AG09309 (cell line): ENCODE data around the gene KRT32.

Experiments used
- DNase-seq: peaks from one replicate; pipeline ENCODE4 v3.0.0-alpha.2; 2010; ENCODE audit warnings: low read depth
- H3K4me3 ChIP-seq: 2 replicates; pipeline ENCODE4 v1.5.1; 2011; ENCODE audit warnings: mild to moderate bottlenecking, low read depth, low read length, moderate library complexity; ENCODE audit not compliant: control insufficient read depth
- TF ChIP-seq, protein P1 (sequence below): IDR thresholded peaks from 2 replicates; pipeline ENCODE4 v1.5.1; 2011; ENCODE audit warnings: mild to moderate bottlenecking, low read depth, low read length, inconsistent platforms; ENCODE audit not compliant: insufficient read depth, control insufficient read depth; ENCODE audit errors: missing control alignments

Gene KRT32

DNA sequence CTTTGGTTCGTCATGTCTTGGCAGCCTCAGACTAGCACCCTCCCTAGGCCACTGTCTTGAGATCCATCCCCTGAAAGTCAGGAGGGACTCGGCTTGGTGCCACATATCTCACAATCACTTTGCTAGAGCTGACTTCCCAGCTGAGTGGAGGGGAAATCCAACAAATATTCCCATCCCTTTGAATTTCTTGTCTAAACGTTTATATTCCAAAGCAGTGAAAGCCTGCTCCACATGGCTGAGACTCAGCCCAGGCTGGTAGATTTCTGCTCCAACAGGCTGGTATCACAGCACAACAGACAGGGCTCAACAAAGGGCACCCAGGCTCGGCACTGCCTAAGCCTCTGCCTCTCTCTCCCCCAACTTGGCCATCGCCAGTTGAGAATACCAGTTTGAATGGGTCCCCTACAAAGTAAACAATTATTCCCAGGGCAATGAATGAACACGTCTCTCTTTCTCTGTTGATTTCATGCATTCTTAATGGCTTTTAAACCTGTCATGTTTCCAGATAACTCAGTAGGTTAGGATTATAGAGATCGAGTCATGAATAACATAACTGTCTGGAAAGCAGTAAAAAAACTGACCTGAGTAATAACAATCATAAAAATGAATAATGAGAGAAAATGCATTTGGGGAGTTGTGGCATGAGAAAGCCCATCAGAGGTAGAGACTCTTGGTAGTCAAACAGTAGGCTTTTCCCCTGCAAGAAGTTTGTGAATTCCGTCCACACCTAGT, 37.2 kb upstream of the KRT32 start:
- H3K4me3 ChIP-seq: no peak overlapping the region
- TF ChIP-seq, protein P1, sequence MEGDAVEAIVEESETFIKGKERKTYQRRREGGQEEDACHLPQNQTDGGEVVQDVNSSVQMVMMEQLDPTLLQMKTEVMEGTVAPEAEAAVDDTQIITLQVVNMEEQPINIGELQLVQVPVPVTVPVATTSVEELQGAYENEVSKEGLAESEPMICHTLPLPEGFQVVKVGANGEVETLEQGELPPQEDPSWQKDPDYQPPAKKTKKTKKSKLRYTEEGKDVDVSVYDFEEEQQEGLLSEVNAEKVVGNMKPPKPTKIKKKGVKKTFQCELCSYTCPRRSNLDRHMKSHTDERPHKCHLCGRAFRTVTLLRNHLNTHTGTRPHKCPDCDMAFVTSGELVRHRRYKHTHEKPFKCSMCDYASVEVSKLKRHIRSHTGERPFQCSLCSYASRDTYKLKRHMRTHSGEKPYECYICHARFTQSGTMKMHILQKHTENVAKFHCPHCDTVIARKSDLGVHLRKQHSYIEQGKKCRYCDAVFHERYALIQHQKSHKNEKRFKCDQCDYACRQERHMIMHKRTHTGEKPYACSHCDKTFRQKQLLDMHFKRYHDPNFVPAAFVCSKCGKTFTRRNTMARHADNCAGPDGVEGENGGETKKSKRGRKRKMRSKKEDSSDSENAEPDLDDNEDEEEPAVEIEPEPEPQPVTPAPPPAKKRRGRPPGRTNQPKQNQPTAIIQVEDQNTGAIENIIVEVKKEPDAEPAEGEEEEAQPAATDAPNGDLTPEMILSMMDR: no peak
- DNase-seq: no peak

DNA sequence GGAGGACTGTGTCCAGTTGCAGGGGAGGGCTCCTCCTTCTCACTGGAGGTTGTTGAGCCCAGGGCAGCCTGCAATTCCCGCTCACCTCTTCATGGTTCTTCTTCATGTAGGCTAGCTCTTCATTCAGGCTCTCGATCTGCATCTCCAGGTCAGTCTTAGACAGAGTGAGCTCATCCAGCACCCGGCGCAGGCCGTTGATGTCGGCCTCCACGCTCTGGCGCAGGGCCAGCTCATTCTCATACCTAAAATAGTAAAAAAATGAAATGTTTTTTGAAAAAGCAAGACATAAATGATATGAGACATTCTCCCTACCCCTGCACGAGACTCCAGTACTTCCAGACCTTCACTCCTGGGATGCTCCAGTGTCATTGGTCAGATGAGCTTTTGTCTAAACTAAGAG, 36.0 kb upstream of the KRT32 start:
- no peak overlapping the region for H3K4me3 ChIP-seq
- no peak for DNase-seq
- TF ChIP-seq, protein P1: no peak

DNA sequence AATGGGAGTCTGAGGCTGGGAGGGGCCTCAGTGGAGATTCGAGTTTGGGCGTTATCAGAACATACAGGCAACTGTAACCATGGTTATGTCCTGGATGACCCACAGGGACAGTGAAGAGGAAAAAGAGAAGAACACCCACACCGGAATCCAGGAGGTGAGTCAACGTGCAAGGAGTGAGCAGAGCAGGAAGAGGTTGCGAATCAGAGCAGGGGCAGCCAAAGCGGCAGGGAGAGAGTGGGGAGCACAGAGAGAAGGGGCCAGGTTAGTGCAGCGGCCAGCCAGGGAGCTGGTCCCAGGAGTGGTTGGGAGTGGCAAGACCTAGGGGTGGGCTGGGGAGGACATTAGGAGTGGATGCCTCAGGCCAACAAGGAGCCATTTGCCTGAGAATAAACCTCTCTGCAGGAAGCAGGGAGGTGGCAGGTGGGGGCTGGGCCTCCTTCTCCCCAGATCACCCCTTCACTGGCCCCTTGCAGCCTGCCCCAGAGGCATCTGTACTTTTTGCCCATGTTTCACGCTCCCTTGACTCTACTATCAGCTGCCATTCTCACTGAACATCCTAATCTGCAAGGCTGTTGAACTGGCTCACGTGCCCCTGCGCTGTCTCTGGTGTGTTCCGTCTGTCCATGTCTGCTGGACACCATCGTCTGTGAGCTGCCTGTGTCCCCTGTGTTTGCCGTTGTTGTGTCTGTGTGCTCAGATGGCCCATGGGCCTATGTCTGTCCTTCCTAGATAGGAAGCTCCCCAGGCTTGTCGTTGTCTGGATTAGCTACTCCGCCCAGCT, 33.1 kb upstream of the KRT32 start:
- no peak overlapping the region for H3K4me3 ChIP-seq
- TF ChIP-seq, protein P1: no peak
- DNase-seq: no peak

GRCh38 chr17:41499714-41500113, 32.5 kb upstream of the KRT32 start:
- no peak overlapping the region for H3K4me3 ChIP-seq
- no peak for DNase-seq
- TF ChIP-seq, protein P1: no peak

DNA sequence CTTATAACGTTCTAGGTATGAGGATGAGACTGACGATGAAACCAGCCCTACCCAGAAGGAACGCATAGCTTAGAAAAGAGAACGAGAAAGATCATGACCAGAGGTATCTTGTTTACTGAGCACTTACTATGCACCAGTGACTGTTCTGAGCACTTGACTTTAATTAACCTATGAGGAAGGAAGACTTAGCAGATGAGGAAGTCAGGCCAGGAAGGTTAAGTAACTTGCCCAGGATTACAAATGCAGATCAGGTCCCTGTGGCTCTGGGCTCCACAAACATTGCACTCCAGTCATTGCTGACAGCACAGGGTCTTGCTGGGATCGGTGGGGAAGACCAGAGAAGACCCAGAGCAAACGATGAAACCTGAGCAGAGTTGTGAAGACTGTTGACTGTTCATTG, 31.1 kb upstream of the KRT32 start:
- no peak for DNase-seq
- TF ChIP-seq, protein P1: no peak
- H3K4me3 ChIP-seq: no peak overlapping the region

GRCh38 chr17:41496803-41497484, 29.8 kb upstream of the KRT32 start:
- peak; percentile 61 for DNase-seq
- H3K4me3 ChIP-seq: no peak overlapping the region
- TF ChIP-seq, protein P1: peak; percentile 88
